Stimulated activated CD4-positive, alpha-beta T cell treated with anti-CD3 and anti-CD28 coated beads, TNF-alpha, amount 100 ng/mL, for 24 hours (primary cell): ENCODE measurements around the gene CPA3.

Experiments
- DNase-seq, 3 experiments: peaks; one replicate each; pipeline ENCODE4 v3.0.0-alpha.2; 2020; ENCODE audit warnings: low read depth in 3 of 3

CPA3 gene, protein sequence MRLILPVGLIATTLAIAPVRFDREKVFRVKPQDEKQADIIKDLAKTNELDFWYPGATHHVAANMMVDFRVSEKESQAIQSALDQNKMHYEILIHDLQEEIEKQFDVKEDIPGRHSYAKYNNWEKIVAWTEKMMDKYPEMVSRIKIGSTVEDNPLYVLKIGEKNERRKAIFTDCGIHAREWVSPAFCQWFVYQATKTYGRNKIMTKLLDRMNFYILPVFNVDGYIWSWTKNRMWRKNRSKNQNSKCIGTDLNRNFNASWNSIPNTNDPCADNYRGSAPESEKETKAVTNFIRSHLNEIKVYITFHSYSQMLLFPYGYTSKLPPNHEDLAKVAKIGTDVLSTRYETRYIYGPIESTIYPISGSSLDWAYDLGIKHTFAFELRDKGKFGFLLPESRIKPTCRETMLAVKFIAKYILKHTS

DNA sequence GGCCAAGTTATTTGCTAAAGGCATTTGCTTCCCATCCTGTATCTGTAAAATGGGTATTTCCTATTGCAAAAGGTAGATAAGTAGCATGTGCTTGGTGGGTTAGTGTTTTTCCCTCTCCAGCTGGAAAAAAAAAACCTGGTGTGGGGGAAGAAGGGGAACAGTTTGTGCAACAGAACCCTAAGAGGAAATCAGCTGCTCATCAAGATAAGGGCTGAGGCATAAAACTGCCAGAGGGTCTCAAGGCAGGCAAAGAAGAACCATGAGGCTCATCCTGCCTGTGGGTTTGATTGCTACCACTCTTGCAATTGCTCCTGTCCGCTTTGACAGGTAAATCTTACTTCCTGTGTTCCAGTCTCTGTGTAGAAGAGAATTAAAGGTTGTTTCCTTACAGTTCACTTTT, at the start of gene CPA3:
CPA3 (plus strand) TSS at position 248 of the 400 bp plus-strand sequence; CDS start at position 260, 12 bp downstream.
- DNase-seq, result no peak

DNA sequence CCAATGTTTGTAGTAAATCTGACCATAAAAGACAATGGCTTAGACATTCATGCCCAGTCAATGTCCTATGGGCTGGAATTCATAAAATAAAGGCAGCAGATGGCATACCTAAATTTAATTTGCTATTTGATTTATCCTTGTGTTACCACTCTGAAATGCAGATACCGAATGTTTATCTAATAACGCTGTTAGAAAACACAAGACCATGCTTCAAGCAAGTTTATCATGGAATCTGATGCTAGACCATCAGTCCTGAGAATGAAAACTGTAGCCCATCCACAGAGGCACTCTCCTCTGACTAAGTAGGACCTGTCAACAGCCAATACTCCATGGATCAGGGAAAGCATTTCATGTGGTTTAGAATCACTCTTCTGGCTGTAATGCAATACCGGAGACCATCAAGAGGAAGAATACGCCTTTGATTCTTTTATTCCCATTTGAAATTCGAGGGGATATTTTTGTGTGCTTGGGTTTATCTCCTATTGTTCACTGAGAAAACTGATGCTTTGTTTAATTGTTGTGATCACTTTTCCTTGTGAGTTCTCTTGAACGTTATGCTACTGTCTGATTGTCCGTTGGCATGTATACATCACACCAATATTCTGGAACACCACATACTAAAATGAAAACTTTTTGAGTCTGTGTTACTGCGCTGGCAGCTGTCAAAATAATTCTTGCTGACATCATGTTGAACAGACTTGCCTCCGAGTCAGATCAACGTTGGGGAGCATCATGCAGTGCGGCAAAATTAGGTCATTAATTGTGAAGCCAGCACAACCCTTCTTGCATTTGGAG, 49.6 kb upstream of the CPA3 start:
- no peak for DNase-seq

DNA sequence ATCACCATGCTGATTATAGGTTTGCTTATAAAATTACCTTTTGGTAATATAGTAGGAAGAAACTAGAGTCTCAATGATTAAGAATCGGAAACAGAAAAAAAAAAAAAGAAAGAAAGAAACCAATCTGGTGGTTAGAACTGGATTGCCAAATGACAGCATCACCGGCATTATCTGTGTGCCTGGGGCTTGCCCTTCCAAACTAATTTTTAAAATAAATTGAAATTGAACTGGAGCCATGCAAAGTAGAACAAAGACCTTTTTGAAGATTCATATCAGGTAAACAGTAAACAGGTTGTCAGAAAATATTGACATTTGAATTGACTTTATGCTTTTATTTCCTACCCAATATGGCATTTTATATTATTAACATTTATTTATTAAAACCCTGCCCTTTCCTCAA, 48.7 kb upstream of the CPA3 start:
- DNase-seq, result no peak

DNA sequence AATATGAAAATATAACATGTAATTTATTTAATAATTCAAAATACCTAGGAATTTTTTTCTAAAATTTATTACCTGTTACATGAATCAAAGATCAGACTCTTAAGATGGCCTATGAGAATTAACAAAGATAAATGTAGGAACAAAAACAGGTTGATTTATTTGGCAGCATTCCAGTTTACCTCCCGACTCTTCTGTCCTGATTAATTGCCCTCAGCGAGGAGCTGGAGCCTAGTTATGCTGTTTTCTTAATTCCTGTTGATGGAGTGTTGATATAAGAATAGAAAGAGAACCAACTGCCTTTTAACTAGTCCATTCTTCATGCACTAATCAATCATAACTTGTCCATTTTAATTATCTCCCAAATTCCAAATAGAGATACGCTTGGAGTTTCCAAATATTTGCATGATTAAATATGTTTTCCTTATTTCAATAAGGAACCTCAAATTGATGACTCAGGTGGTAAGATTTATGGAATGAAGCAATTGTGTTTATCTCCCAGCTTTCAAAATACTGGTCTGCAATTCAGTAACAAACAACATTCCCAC, 48.0 kb upstream of the CPA3 start:
- DNase-seq, result no peak

DNA sequence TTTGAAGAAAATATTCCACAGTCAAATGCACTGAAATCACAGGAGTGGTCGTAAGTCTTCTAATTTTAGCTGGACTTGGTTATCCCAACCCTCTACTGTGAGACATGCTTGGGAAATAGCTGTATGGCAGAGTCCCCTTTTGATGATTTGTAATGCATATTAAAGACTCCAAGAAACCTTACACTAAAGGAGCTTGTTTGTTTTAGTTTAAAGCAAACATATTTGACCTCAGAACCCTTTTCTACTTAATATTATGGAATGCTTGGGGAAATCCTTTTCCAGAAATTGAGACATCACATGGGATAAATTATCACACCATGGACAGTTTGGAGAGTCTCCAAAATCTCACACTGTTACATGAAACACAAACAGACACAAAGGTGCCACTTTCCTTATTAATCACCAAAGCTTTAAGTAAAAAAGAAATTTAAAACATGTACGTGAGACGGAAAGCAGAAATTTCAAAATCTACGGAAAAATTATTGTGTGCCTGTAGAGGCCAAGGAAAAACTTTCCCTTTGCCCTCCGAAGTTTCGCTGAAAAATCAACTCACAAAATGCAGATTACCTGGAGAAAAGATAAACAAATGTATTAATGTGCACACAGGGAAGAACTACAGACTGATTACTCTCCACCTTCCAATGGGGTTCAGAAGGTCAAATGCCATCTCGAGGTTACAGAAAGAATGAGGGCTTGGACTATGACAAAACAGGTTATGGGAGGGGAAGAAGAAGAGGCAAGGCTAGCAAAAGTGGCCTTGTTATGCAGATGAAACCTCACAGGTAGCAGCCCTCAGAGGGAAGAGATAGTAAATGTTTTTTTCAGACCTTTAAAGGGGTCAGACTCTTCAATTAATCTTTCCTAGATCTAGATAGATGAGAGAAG, 44.5 kb upstream of the CPA3 start:
- DNase-seq, result no peak

DNA sequence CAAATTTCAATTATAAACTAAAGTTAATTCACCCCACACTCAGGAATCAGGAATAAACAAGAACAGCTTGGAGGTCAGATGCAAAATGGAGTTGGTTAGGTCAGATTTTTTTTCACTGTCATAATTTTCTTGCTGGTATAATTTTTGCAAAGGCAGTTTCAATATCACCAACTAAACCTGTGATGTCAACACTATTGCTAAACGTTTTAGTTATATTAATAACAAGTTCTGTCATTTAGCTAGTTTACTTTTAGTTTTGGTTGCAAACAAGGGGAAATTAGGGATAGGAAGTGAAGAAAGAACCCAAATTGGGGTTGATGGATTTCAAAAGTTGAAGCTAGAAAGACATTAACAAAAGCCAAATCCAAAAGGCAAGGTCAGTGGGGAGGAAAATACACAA, 42.1 kb upstream of the CPA3 start:
- DNase-seq, result no peak

DNA sequence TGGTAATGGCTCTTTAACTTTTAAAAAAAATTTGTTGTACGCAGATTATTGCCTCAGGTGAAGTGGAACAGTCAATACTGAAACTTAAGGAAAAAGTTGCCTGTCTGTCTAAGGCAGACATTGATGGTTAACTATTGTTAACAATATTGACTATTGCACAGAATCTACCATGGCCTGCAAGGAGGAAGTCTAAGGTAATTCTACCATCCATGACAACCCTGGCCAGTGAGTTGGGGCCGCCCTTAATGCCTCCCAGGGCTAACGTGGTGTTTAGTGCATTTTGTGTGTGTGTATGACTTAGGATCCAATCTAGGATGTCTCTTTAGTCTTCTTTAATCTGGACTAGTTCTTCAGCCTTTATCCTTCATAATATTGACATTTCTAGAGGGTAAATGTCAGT, 39.6 kb upstream of the CPA3 start:
- no peak for DNase-seq

DNA sequence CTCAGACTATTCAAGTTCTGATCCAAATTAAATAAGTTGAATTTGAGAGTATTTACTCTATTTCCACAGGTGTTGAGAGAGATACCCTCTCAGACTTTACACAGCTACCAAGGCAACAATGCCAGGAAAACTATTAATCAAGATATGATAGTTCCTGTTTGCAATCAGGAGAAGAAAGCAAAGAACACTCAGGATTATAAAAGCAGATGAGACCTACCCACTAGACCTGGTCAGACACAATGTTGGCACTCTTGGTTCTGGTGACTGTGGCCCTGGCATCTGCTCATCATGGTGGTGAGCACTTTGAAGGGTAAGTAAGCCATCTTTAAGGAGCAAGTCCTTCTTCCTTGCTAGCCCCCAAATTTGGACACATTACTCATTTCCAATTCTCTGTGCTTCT, 37.5 kb upstream of the CPA3 start, which contains the start of gene CPB1:
CPB1 (plus strand) TSS at position 227 of the 400 bp plus-strand sequence; CDS start at position 240, 13 bp downstream.
- no peak for DNase-seq

DNA sequence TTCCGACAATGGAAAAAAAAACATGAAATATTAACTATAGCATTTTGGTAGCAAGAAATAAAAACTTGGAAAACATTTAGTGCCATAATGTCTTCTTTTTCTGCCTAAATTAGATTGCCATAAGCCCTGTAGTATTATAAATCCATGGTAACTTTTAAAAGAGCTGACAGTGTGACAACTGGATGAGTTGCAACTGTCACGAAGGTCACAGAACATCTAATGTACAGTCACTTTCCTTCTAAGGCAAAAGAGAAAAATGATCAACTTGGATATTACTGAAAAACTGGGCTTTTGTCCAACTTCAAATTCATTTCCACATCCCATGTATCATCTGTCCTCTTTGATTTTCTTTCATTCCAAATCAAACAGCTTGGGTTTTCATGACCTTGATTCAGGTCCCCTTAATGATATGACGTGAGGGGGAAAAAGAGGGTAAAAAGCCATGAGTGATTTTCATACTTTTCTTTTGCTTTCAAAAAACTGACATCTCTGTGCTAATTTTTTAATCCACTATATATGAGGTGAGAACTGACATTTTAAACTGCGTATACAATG, 36.9 kb upstream of the CPA3 start:
- DNase-seq, result no peak

DNA sequence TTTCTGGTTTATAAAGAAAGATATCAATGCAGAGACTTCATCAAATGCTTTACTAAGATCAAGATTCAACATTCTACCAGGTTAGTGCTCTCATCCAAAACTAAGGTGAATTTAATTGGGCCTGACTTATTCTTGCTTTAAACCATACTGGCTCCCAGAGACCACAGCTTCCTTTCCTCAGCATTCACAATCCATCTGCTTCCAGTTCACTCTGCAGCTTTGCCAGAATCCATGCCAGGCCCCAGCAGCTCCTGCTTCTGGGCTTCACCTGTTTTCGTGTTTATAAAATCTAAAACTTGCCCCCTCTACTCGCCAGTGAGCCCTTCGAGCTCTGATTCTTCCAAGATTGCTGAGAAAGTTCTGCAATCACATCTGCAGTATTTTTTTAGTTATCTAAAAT, 35.2 kb upstream of the CPA3 start:
- no peak for DNase-seq

DNA sequence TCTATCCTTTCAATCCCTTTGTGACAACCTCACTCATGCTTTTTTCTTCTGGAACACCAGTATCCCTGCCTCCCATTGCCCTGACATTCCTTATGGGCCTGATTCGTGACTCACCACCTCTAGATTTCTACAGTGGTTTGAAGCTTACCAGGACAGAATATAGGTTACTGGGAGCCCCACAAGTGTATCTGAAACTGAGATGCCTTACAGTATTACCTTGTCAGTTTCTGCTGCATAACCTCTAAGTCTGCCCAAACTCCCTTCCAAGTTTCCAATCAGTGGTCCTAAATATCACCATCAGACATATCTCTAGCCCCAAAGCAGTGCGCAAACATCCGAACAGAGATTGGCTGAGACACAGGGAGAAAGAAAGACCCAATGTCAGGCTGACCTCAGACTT, 31.9 kb upstream of the CPA3 start:
- DNase-seq, result no peak

DNA sequence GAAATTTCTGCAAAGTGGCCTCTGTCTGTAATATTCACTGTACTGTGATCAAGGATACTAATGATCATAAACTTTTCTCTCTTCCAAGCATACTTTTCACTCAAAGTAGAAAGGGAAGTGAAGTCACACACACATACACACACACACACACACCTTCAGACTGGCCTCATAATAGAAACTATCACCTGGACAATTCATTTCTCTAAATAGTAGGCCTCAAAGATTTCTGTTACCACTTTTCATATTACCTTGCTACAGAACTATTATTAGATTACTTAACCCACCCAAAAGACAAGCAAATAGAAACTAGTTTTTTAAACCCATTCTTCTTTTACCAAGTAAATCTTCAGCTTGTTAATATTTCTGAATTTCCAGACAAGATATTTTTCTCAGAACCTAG, 25.3 kb upstream of the CPA3 start:
- DNase-seq, result no peak

DNA sequence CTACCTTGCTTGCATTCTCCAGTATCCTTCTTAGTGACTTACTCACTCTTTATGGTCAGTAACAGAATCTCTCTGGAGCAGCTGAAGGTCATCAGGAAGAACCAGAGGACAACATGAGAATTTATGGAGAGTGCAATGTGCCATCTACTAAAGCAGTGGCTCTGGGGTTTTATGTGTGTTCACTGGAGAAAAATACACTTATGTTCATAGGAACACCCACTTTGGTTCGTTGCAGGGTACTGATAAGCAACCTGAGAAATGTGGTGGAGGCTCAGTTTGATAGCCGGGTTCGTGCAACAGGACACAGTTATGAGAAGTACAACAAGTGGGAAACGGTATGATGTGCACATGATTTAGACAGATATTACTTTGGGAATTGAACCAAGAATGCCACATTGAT, 24.6 kb upstream of the CPA3 start:
- no peak for DNase-seq

DNA sequence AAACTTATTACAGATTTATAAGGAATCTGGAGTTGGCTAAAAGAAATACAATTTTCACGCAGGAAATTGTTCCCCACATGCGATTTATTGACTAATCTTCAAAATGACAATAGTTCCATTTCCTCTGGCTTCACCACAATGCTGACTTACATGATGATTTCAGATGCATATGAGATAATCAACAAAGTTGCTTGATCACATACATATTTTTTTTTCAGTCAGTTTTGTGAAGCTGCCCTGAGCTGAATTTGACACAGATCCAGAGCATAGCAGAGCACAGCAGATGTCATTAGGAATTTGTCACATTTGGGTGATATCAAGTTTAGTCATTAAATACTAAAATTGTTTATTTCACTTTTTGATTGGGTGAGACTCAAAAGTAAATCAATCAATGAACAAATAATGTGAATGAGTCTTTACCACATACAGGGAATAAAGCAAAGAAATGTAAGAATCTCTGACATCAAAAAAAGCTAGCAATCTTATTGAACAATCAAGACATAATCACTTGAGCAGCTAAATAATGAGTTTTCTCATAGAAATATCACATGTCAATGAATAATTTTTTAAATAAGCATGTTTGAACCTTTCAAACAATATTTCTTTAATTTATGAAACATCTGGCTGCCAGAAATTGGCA, 19.2 kb upstream of the CPA3 start:
- no peak for DNase-seq

DNA sequence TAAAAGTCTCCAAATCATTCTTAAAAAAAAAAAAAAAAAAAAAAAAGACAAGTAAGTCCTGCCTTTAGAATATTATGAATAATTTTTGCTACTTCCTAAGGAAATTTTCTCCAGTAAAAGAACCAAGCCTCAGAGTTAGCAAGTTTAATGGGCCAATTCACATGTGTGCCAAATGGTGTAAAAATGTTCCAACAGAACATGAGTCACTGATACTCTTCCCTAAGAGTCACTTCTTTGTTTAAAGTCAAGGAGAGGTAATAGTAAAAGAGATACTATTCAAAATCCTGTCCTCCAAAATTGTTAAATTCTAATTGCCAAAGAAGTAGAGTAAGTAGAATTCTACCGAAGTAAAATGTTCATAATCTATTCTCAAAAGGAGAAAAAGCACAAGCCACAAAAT, 17.7 kb upstream of the CPA3 start:
- no peak for DNase-seq

DNA sequence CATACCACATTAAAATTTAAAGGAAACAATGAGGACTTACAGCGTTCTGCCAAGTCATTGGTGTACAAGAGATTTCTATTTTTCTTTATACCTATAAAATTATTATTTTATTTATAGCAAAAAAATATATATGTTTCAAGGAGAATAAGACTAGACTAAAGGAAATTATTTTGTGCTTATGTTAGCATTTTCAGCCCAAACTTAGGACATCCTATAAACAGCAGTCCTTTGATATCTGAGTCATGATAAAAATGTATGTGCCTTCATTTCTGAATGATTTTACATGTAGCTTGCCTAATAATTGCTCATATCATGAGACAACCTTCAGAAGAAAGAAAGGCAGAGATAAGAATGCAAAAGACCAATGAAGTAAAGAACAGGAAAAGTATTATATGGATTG, 16.7 kb upstream of the CPA3 start:
- DNase-seq, result no peak

DNA sequence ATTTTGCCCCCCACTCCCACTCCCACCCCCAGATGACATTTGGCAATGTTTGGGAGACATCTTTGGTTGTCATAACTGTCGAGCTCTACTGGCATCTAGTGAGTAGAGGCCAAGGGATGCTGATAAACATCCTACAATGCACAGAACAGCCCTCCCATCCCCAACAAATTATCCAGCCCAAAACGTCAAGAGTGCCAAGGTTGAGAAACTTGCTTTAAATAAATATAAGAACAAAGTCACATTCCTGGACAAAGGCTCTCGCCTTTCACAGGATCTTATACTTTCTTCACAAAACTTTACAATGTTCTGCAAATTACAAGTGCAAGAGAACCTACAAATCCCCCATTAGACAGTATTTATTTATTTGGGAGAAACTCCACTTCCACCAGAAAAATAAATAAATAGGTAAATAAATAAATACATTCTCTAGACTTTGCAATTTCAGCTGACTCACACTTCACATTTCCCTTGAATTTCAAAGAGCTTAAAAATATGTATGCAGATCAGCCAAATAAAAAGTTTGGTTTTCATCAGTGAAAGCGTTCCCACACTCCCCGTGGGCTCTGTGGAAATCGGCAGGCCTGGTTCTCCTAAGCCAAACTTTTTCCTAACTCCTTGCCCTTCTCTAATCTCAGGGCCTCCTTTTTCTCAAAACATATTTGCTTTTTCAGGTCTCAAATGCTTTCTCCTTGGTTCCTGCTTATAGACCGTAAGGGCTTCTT, 12.7 kb upstream of the CPA3 start:
- DNase-seq, result no peak

DNA sequence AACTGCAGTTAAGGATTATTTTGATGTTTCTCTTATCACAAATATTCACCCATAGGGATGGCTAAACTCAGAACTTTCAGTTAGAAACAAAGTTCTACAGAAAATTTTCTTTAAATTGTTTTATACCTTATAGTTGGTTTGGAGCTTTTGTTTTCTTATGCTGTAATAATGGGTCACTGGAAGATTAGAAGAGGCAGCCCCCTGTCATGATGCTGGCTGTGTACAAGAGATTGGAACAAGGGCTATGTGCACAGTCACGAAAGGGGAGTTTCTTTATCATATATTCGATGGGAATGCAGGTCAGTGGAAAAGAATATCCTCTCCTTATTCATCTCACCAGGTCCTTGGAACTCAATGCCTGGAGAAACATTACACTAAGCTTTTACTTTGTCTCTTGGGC, 12.0 kb upstream of the CPA3 start:
- DNase-seq, result no peak

DNA sequence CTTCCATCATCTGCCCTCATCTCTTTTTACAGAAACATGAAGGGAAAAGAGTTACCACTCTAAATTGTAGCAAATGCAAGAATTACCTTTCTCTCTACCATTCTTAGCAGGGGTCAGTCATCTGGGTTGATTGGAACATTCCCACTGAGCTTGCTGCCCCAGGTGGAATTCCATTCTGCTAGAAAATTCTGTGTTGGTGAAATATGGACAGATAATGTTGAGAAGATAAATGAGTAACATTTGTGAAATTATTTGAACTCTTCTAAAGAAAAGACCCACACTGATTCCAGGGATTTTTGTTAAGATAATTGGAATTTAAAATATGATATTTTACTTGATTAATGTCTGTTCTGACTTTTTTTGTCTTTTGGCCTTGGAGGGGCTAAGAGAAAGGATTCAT, 11.0 kb upstream of the CPA3 start:
- no peak for DNase-seq

DNA sequence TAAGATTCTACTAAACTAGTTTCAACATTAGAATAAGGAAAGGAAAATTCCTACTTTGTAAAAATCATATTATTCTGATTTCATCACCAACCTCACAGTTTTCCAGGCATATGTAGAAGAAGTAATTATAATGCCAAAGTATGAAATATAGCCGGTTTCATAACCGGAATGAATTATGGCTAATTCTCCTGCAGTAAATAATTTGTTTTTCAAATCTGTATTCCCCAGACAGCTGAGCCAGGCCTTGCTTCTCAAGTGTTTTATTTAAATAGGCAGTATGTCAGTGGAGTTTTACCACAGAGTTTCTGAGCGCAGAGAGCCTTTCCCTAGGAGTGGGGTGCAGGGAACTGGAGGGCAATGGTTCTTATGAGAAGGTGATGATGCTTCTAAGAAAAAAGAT, 8.7 kb upstream of the CPA3 start:
- DNase-seq, result no peak
